Measurements from ENCODE around the gene CCS.

GRCh38 chr11:66568124-66568916 is 24.7 kb upstream of the CCS start, which contains the start of gene CTSF:
- TF ChIP-seq EZH2 (IDR thresholded peaks at IDR 0.05; ENCODE audit: borderline replicate concordance, insufficient read depth, low read depth, low read length, poor library complexity, severe bottlenecking) (no peak), CTCF (IDR thresholded peaks at IDR 0.05) (no peak)

Measured in B cell (primary cell).